NB4 (cell line): ENCODE data around the gene EVI5.

Experiments used
- DNase-seq: peaks from one replicate; pipeline ENCODE4 v3.0.0; 2010; ENCODE audit warnings: low read depth
- H3K4me3 ChIP-seq: one replicate; pipeline ENCODE4 v1.5.1; 2011; ENCODE audit warnings: mild to moderate bottlenecking, low read depth, low read length, moderate library complexity
- CTCF ChIP-seq: IDR thresholded peaks from one replicate; pipeline ENCODE4 v1.5.1; 2012; ENCODE audit warnings: low read depth, low read length
- MAX ChIP-seq: IDR thresholded peaks from 2 replicates; pipeline ENCODE4 v1.6.1; 2011; ENCODE audit warnings: low read depth, low read length
- MYC ChIP-seq: IDR thresholded peaks from 2 replicates; pipeline ENCODE4 v1.6.1; 2011; ENCODE audit warnings: low read depth, low read length
- POLR2A ChIP-seq: IDR thresholded peaks from 2 replicates; pipeline ENCODE4 v1.6.1; 2011; ENCODE audit warnings: mild to moderate bottlenecking; ENCODE audit not compliant: insufficient read length; ENCODE audit errors: extremely low read depth

Gene EVI5

DNA sequence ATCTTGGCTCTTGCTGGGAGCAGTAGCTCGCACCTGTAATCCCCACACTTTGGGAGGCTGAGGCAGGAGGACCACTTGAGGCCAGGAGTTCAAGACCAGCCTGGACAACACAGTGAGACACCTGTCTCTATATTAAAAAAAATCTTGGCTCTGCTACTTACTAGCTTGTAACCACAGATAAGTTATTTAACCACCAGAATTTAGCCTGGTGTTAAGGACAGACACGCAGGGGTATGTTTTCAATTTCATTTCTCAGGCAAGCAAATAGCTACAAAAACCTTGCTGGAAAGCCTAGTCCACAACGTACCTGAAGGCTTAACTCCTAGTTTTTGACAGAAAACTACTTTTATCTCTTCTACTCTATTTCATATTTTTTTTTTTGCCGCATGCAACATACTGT, 273.4 kb downstream of the EVI5 start:
- DNase-seq, result no peak
- TF ChIP-seq MYC, result no peak
- no peak for TF ChIP-seq CTCF
- no peak for TF ChIP-seq POLR2A
- no peak for TF ChIP-seq MAX

GRCh38 chr1:92509619-92510018, 275.3 kb downstream of the EVI5 start:
- no peak overlapping the region for H3K4me3 ChIP-seq
- TF ChIP-seq CTCF (no peak), MYC (no peak), MAX (no peak), POLR2A (no peak)
- peak; percentile 19 for DNase-seq

More for the DNA sequence above, 273.4 kb downstream of the EVI5 start:
- H3K4me3 ChIP-seq, result no peak overlapping the region

- H3K4me3 ChIP-seq, result no peak overlapping the region
- DNase-seq, result no peak
- no peak for TF ChIP-seq MAX
These were observed 279.8 kb downstream of the EVI5 start for GRCh38 chr1:92505015-92505692.

- peak; percentile 39 for DNase-seq
- TF ChIP-seq MAX (no peak), CTCF (no peak), MYC (no peak), POLR2A (no peak)
- no peak overlapping the region for H3K4me3 ChIP-seq
These were observed 280.5 kb downstream of the EVI5 start for GRCh38 chr1:92504291-92505014.

DNA sequence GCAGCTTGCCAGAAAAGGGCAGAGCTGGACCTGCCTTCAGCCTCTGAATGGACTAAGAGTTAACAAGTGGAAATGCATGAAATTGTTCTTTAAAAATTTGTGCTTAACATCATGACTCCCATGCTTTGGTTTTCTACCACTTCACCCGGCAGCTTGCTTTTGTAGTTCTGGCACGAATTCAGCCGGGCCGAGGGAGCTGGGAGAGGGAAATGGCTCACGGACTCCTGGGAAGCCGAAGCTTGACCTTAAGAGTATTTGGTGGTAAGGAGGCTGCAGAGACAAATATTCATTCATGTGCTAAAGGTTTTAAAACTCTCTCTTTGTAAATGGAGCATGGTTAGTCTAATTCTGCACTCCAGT, 281.0 kb downstream of the EVI5 start:
- no peak for DNase-seq
- H3K4me3 ChIP-seq, result no peak overlapping the region
- no peak for TF ChIP-seq POLR2A
- no peak for TF ChIP-seq MYC
- no peak for TF ChIP-seq MAX
- no peak for TF ChIP-seq CTCF

GRCh38 chr1:92503043-92503925, 281.6 kb downstream of the EVI5 start:
- TF ChIP-seq MAX (peak; percentile 65; the same call in 1 of the 2 replicates), MYC (no peak), POLR2A (no peak)
- H3K4me3 ChIP-seq, result no peak overlapping the region
- DNase-seq, result no peak
